GM21423 (cell line): Measurements from ENCODE around the gene CASTOR1.

Source experiments
- ATAC-seq: cut with Tn5 transposase; IDR thresholded peaks from one replicate; pipeline ENCODE4 v1.9.1; 2021; ENCODE audit warnings: mild to moderate bottlenecking, moderate library complexity; ENCODE audit not compliant: unreplicated experiment

Gene CASTOR1

DNA sequence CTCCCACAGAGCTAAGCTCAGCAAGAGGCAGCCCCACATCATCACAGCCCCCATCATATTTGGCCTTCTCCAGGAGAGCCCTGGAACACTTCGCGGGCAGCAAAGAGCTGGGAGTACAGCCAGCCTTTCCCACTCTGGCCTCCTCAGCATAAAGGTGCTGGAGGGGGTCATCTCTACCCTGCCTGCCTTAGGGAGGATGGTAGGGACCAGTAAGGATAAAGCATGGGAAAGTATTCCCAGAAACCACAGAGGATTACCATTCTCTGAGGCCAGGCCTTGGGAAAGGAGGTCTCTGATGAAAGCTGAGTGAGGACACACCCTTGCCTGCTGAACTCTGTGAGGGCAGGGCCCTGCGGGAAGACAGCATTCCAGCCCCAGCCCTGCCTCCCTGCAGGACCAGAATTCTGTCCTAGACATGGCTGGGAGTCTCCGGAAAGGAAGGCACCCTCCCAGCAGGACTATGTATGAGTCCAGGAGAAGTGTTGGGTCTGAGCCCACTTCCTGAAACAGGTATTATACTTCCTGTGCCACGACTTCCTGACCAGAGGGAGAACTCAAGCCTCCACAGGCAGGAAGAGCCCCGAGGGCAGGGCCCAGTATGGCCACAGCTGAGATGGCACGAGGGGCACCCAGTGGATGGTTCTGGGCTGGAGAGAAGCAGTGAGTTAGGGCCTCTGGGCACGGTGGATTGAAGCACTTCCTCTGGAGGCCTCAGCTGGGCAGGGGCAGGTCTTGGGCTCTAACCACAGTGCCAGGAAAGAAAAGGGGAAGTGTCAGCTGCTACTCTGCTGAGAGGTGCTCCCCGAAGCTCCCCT, 12.9 kb upstream of the CASTOR1 start:
- ATAC-seq = no peak

DNA sequence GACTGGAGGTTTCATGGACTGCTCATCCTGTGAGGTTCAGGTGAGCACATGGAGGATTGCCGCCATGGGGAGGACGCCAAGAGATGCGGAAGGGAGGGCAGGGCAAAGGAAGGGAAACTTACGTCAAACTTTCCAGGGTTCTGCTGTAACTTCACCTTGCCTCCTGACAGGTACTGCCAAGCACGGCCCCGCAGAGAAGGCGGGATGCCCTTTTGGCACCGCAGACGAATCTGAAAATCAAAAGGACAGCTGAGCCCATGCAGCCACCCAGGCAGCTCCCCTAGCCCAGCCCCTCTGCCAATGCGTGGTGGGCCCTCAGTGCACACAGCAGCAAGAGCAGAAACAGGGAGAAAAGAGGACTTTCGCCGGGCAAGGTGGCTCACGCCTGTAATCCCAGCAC, 10.0 kb upstream of the CASTOR1 start:
- no peak for ATAC-seq

DNA sequence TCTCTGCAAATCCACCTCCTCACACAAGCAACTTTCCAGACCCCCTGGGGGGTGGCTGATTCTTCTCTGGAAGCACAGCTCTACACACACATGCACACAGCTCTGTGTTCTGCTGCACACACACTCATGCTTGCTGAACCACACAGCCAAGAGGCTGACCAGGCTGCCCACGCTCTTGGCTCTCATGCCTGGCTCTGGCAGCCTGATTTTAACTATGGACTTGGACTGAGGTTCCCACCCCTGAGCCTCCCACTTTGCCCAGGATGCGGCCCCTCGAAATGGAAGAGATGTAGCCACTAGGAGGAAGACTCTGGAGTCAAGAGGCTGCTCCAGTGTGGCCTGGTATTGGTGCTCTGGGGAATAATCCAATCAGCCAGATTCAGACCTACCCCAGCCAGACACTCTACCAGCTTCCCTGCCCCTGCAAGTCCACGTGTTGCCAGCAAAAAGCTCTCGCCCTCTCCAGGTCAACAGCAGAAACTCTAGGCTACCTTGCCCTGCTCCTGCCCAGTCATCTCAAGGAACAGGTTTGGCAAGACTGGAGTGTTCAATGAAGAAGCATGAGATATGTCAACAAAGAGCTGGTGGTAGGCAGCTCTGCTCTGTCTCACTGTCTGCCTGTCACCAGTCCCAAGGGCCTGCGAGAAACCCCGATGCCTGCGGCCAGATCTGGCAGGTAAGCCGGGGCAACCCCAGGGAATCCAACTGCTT, 8.8 kb upstream of the CASTOR1 start:
- no peak for ATAC-seq

DNA sequence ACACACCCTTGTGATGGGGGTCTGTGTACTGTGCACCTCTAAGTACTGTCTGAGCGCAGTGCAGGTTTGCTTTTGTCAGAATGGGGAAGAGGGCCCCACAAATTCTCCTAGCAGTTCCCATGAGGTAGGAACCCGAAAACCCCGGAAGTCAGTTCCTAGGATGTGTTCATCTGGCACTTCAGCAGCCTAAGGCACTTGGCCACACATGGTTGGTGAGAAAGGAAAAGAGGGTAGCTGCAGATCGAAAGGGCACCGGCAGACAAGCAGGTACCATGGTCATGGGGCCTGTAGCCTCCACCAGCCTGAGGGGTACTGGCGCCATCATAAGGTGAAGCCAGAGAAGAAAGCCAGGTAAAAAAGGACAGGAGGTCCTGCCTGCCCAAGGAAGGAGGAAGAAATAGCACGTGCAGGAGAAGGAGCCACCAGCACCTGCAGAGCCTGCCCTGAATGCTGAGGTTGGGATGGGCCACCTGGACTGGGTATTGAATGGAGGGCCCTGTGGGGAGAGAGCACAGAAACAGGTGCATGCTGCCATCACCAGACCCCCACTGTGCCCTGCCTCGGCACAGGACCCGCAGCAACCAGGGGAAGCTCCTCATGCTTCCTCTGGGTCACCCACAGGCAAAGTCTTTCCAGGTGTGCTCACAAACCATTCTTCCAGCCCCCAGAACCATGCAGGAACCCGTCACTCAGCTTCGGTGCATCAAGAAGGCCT, 8.1 kb upstream of the CASTOR1 start:
- no peak for ATAC-seq

- ATAC-seq = no peak
Measured at GRCh38 chr22:30296833-30297232, 7.5 kb upstream of the CASTOR1 start.

DNA sequence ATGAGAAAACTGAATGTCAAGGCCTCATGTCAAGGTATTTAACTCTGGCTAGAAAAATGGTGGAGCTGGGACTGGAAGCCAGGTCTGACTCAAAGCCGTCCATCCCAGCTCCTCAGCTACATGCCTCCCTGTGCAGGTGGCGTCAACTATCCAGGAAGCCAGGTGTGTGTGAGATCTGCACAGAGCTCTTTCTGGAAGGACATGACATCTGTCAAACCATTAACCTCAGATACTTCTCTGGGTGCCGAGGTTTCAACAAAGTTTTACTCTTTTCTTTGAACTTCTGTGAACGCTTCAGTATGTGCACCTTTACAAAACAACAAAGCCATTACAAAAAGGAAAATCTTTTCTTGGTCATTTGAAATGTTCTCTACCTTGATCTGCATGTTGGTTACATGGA, 7.0 kb upstream of the CASTOR1 start:
- no peak for ATAC-seq

DNA sequence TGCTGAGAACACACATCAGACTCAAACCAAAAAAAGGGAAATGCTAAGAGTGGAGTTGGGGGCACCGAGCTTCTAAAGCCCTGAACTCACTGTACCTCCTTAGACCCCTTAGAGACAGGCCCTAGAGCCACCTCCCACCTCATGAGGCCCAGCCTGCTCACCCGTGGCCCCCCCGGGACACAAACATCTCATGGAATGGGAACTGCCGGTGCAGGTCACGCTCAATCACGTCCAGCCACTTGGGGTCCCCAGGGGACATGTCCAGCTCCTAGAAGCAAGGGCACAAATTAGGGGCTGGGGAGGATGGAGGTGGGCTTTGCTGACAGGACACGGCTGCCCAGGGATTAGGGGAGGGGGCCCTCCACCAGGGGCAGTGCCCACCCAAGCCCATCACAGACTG, 6.3 kb upstream of the CASTOR1 start:
- no peak for ATAC-seq

DNA sequence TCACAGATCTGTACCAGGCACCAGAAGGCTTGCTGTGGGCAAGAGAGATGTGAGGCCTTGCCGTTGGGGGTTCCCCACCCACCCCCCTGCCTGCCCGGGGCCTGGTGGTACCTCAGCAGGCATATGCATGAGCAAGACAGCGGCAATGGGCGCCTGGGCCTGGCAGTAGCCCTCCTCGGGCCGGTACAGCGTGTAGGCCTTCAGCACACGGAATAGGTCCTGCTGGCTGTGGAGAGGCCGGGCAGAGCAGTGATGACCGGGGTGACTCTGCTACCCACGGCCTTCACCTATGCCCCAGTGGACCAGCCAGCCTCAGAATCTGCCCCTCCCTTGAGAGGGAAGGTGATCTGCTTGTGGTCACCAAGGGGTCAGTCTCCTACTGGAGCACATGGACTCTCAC, 5.5 kb upstream of the CASTOR1 start:
- no peak for ATAC-seq

DNA sequence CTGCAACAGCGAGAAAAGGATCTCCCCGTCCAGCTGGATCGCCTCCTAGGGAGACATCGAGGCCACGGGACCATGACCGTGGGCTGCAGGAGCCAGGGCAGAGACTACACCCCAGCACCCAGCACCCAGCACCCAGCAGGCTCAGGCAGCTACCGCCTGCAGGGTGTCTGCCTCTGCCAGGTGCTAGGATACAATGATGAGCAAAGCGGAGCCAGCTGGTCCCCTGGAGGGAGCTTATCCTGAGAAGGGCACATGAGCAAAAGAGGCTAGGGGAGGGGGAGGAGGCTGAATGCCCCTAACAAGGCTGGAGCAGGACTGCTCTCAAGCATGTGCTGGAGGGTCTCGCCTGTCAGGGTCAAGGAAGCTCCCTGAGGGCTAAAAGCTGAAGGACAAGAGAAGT, 4.8 kb upstream of the CASTOR1 start:
- no peak for ATAC-seq

DNA sequence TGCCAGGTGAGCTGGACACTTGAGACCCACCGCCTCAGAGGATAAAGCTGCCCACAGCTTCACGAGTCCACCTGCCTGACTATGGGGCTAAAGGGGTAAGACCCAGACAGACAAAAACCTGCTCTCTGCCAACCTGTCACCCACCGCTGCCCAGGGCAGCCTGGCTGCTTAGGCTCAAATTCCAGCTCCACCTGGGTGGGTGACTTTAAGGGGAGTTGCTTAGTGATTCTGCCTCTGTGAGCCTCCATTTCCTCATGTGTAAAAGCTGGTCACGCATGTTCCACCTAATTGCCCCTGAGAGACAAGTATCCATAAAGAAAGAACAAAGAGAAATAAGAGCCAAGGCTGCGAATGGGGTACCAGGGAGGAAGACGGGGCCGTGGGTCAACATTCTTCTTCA, 3.7 kb upstream of the CASTOR1 start:
- no peak for ATAC-seq

- ATAC-seq = no peak
Measured at GRCh38 chr22:30292069-30292970, 3.0 kb upstream of the CASTOR1 start.

- no peak for ATAC-seq
Measured at GRCh38 chr22:30291058-30291892, 2.0 kb upstream of the CASTOR1 start.

DNA sequence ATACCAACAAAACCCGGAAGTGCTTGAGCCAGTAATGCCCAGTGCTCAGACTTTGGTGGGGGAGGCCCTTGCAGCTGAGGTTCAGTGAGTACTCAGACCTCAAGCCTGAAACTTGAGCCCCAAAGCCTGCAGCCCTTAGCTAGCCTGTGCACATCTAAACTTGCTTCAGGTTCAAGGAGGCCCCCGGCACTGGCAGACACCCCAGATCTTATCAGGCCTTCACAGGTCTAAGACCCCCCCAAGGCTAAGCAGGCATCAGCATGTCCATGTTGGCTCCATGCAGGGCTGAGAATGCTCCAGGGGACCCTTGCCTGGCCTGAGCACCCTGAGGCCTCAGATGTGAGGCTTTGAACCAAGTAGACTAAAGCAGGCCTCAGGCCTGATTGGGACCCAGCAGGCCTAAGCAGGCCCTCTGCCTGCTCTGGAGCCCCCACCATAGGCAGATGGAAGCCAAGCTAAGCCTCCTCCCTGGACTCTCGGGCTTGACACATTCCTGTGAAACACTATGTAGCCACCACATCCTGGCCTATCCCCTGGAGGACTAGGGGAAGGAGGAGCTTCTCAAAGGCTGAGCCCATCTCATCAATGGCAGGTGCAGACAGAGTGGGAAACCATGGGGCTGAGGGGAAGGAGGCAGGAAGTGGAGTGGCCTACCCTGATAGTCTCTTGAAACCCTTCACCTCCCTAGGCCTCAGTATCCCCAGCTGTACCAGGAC, 1.2 kb upstream of the CASTOR1 start:
- ATAC-seq = no peak

DNA sequence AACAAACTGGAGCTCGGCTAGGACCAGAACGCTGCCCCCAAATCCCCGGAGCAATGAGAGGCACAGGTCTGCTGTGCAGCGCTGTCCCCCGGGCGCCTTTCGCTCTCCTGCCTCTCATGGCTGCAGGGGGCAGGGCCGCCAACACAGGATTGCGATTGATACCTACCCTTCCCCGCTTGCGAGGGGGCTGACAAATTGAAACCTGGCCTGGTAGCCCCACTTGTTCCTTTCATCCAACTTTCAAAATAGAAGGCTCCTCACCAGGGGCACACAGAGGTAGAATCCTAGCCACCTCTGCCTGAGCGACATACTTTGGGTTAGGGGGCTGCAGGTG, 642 bp upstream of the CASTOR1 start:
- peak; percentile 11 for ATAC-seq

GRCh38 chr22:30288419-30289140, 725 bp downstream of the CASTOR1 start:
- no peak for ATAC-seq

DNA sequence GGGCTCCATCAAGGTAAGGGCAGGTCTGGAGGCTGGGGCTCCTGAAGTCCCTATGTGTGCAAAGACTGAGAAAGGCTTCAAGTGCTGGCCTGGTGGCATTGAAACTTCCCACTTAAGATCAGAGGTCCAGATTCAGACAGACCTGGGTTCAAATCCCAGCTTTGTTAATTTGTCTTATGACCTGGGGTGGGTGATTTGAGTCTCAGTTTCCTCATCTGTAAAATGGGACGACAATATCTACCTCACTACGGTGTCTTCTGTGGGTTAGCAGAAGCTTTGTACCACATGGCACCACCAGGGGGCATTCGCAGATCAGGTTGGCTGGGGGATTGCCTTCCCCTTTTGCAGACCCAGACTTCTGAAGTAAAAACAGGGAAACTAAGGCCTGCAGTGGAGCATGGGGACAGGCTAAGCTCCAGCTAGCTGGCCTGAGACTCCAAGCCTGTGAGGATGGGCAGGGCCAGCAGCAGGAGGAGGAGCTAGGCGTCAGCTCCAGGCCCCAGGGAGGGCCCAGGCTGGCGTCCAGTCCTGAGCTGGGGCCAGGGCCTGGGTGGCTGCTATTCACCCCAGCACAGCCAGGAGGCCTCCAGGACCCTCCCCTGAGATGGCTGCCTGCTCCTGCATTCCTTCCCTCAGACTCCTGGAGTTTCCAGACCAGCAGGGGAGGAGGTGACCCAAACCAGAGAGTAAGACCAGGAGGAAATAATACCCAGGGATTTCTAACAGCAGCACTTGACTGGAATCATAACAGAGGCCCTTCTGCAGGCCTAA, 1.5 kb downstream of the CASTOR1 start:
- no peak for ATAC-seq

GRCh38 chr22:30286813-30287647, 2.3 kb downstream of the CASTOR1 start:
- ATAC-seq = no peak
